ENCODE measurements around the gene FGFBP1. TPM values are rescaled to one million over a fixed set of nuclear protein-coding genes. Genes with fewer than 3 reads are reported as not detected.

Gene FGFBP1
- total RNA-seq (not detected), total RNA-seq (0 to 0.14 (median 0) reads per million in 172 experiments)
- polyA plus RNA-seq (2013, experiment 1 of 2), result 0.05 TPM
- not detected for polyA plus RNA-seq (2013, experiment 2 of 2)

DNA sequence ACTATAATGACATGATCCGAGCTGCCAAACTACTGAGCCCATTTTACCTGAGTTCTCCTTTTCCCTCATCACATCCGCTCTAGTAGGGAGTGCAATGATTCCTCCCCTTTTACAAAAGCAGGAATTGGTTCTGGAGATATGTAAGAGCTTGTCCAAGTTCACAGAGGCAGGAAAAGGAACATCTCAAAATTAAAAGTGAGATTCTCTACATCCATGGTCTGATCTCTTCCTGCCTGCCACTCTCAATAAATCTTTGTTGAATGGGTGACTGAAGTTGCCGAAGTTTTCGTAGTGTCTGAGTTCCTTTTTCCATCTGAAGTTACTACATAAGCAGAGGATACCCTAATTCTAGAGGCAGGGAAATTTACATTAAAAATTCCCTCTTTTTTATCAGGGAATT, at the start of gene FGFBP1:
Gene FGFBP1, minus strand, starts transcription at position 101 of the 400 bp plus-strand sequence. CDS start 2,108 bp downstream, outside the sequence.
- Mint-ChIP-seq H3K27me3 (peaks cover 22% of the 10 kb centered on the region), H3K4me3 (no peak within 1 kb of the TSS), H3K36me3 (ENCODE audit: low read depth) (no peaks in the 10 kb centered on the region), H3K27ac (no peak within 1 kb of the TSS), H3K9me3 (no peaks in the 10 kb centered on the region), H3K4me1 (ENCODE audit: low read depth) (no peaks in the 10 kb centered on the region)
- Histone ChIP-seq H3K27me3 (ENCODE audit: control insufficient read depth in 1 of 2, insufficient read depth in 2 of 2, low read length in 2 of 2) (no peaks in the 10 kb centered on the region), H3K36me3 (ENCODE audit: insufficient read depth, low read length) (no peaks in the 10 kb centered on the region), H3K4me1 (ENCODE audit: insufficient read depth, low read length) (no peaks in the 10 kb centered on the region), H3K9me3 (ENCODE audit: control insufficient read depth in 1 of 2, insufficient read depth in 1 of 2, low read length in 2 of 2) (no peaks in the 10 kb centered on the region), H3K27ac (ENCODE audit: low read depth in 1 of 2, low read length in 2 of 2) (no peak within 1 kb of the TSS), H3K4me3 (ENCODE audit: low read length) (no peak within 1 kb of the TSS)
- ATAC-seq (ENCODE audit: poor library complexity) (no peak), DNase-seq (no peak)
- intact Hi-C loops (cut with DNase I, micrococcal nuclease), result no loop called here
- POLR2A ChIA-PET, result no interaction called here
- TF ChIP-seq, protein P1, sequence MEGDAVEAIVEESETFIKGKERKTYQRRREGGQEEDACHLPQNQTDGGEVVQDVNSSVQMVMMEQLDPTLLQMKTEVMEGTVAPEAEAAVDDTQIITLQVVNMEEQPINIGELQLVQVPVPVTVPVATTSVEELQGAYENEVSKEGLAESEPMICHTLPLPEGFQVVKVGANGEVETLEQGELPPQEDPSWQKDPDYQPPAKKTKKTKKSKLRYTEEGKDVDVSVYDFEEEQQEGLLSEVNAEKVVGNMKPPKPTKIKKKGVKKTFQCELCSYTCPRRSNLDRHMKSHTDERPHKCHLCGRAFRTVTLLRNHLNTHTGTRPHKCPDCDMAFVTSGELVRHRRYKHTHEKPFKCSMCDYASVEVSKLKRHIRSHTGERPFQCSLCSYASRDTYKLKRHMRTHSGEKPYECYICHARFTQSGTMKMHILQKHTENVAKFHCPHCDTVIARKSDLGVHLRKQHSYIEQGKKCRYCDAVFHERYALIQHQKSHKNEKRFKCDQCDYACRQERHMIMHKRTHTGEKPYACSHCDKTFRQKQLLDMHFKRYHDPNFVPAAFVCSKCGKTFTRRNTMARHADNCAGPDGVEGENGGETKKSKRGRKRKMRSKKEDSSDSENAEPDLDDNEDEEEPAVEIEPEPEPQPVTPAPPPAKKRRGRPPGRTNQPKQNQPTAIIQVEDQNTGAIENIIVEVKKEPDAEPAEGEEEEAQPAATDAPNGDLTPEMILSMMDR (IDR thresholded peaks at IDR 0.05), result no peak
- CTCF ChIA-PET, result no interaction called here

DNA sequence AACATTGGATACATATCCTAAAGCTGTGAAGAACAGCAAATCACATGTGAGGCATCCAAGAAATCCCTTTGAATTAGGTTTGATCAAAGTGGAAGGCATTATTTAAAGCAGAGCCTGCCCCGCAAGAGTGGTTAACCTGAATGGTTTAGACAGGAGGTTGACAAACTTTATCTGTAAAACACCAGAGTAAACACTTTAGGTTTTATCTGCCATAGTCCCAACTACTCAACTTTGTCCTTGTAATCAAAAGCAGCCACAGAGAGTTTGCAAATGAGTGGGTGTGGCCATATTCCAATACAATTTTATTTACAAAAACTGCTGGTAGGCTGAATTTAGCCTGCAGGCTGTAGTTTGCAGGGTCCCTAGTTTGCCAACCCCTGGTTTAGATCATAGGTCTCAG, 49.7 kb upstream of the FGFBP1 start:
- ChIA-PET POLR2A (no interaction called here), CTCF (no interaction called here)
- no peaks in the 10 kb centered on the region for H3K36me3 Mint-ChIP-seq (ENCODE audit: low read depth)
- H3K4me1 ChIP-seq (ENCODE audit: insufficient read depth, low read length), result no peaks in the 10 kb centered on the region
- no peak overlapping the region for H3K4me3 ChIP-seq (ENCODE audit: low read length)
- TF ChIP-seq, protein P1 (IDR thresholded peaks at IDR 0.05), result no peak
- intact Hi-C loops (cut with DNase I, micrococcal nuclease), result no loop called here
- no peaks in the 10 kb centered on the region for H3K4me1 Mint-ChIP-seq (ENCODE audit: low read depth)
- H3K9me3 Mint-ChIP-seq, result no peaks in the 10 kb centered on the region
- ATAC-seq (ENCODE audit: poor library complexity), result no peak
- no peak overlapping the region for H3K4me3 Mint-ChIP-seq
- no peaks in the 10 kb centered on the region for H3K9me3 ChIP-seq (ENCODE audit: control insufficient read depth in 1 of 2, insufficient read depth in 1 of 2, low read length in 2 of 2)
- peaks cover 16% of the 10 kb centered on the region for H3K27me3 Mint-ChIP-seq
- no peaks in the 10 kb centered on the region for H3K36me3 ChIP-seq (ENCODE audit: insufficient read depth, low read length)
- no peak for DNase-seq
- H3K27ac Mint-ChIP-seq, result no peak overlapping the region
- H3K27ac ChIP-seq (ENCODE audit: low read depth in 1 of 2, low read length in 2 of 2), result no peak overlapping the region
- H3K27me3 ChIP-seq (ENCODE audit: control insufficient read depth in 1 of 2, insufficient read depth in 2 of 2, low read length in 2 of 2), result no peaks in the 10 kb centered on the region

GRCh38 chr4:15986907-15987306, 48.4 kb upstream of the FGFBP1 start:
- H3K36me3 Mint-ChIP-seq (ENCODE audit: low read depth), result no peaks in the 10 kb centered on the region

More at GRCh38 chr4:15986907-15987306, 48.4 kb upstream of the FGFBP1 start:
- Histone ChIP-seq H3K4me3 (ENCODE audit: low read length) (no peak overlapping the region), H3K4me1 (ENCODE audit: insufficient read depth, low read length) (no peaks in the 10 kb centered on the region), H3K27ac (ENCODE audit: low read depth in 1 of 2, low read length in 2 of 2) (no peak overlapping the region), H3K36me3 (ENCODE audit: insufficient read depth, low read length) (no peaks in the 10 kb centered on the region), H3K9me3 (ENCODE audit: control insufficient read depth in 1 of 2, insufficient read depth in 1 of 2, low read length in 2 of 2) (no peaks in the 10 kb centered on the region), H3K27me3 (ENCODE audit: control insufficient read depth in 1 of 2, insufficient read depth in 2 of 2, low read length in 2 of 2) (peaks cover 0 to 4% of the 10 kb centered on the region in 2 experiments)
- ChIA-PET CTCF (no interaction called here), POLR2A (interaction anchor here (0.6 kb wide), 1 partner anchor 29 kb away, joined by 3 read pairs; no protein-coding TSS in a partner anchor)
- no peak for DNase-seq
- Mint-ChIP-seq H3K4me1 (ENCODE audit: low read depth) (no peaks in the 10 kb centered on the region), H3K4me3 (no peak overlapping the region), H3K27me3 (peaks cover 18% of the 10 kb centered on the region), H3K9me3 (no peaks in the 10 kb centered on the region), H3K27ac (no peak overlapping the region)
- TF ChIP-seq, protein P1 (IDR thresholded peaks at IDR 0.05), result no peak
- no peak for ATAC-seq (ENCODE audit: poor library complexity)
- intact Hi-C loops (cut with DNase I, micrococcal nuclease), result no loop called here
